Colonic mucosa (tissue), 4 donors: ENCODE results near the gene NHLH1. TPM values are rescaled to one million over a fixed set of nuclear protein-coding genes. Genes with fewer than 3 reads are reported as not detected.

Experiments used
- DNase-seq: peaks from one replicate; pipeline ENCODE4 v3.0.0-alpha.2; 2020
- H3K27ac ChIP-seq: fragments of 200-600 bp; one replicate; pipeline ENCODE4 v1.8.0; 2021
- H3K27me3 ChIP-seq: fragments of 200-600 bp; one replicate; pipeline ENCODE4 v1.8.0; 2021
- H3K36me3 ChIP-seq: fragments of 200-600 bp; one replicate; pipeline ENCODE4 v1.8.0; 2021
- H3K4me1 ChIP-seq: fragments of 200-600 bp; one replicate; pipeline ENCODE4 v1.8.0; 2021; ENCODE audit warnings: mild to moderate bottlenecking
- H3K4me3 ChIP-seq: fragments of 200-600 bp; one replicate; pipeline ENCODE4 v1.8.0; 2021
- H3K9ac ChIP-seq, 2 donors: one replicate each; pipeline ENCODE4 v1.7.0; 2013; ENCODE audit warnings: control low read depth in 2 of 2, low read depth in 2 of 2, low read length in 2 of 2
- H3K9me3 ChIP-seq: fragments of 200-600 bp; one replicate; pipeline ENCODE4 v1.8.0; 2021
- CTCF ChIP-seq: fragments of 200-600 bp; IDR thresholded peaks from one replicate; pipeline ENCODE4 v1.8.0; 2022; ENCODE audit warnings: antibody characterized with exemption, mild to moderate bottlenecking
- intact Hi-C: fragments of 100-400 bp; cut with DNase I; formaldehyde crosslinking; loops from one replicate; pipeline ENCODE4 v1.14.1; 2022
- total RNA-seq, 2 donors: library from RNA; stranded (reverse); fragmentation: NEBNext Ultra II Directional in 1 of 2; extraction: Animal tissue kit (Norgen Biotek cat#: 25700) in 1 of 2; gene quantifications; one replicate each; pipeline ENCODE4 v1.2.1, GENCODE V29; 2021
- donor health status: healthy.
- donor health status: DM: no; HTN: no; CAD: no.
- donor health status: DM: no; HTN: no; CAD: no.

Gene NHLH1
- total RNA-seq, 2 donors from 2014 or later: 0.12 TPM; not detected in 1

GRCh38 chr1:160367934-160368923 is 1.4 kb downstream of the NHLH1 start:
- H3K27me3 ChIP-seq: no peaks in the 10 kb centered on the region
- no peak for TF ChIP-seq CTCF
- no peaks in the 10 kb centered on the region for H3K4me1 ChIP-seq
- no peaks in the 10 kb centered on the region for H3K9me3 ChIP-seq
- no peak overlapping the region for H3K4me3 ChIP-seq
- H3K36me3 ChIP-seq: no peaks in the 10 kb centered on the region
- no peak overlapping the region for H3K27ac ChIP-seq
- no peak overlapping the region for H3K9ac ChIP-seq
- intact Hi-C loops: no loop called here
- DNase-seq: no peak

DNA sequence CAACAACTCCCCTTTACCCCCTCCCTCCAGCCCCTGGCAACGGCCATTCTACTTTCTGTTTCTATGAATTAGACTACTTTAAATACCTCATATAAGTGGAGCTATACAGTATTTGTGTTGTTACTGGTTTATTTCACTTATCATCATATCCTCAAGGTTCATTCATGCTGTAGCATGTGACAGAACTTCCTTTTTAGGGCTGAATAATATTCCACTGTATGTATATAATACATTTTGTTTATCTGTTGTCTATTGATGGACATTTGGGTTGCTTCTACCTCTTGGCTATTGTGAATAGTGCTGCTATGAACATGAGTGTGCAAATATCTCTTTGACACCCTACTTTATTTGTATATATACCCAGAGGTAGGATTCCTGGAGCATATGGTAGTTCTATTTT is 2.2 kb downstream of the NHLH1 start:
- H3K27me3 ChIP-seq: no peaks in the 10 kb centered on the region
- no peaks in the 10 kb centered on the region for H3K36me3 ChIP-seq
- intact Hi-C loops: no loop called here
- H3K4me1 ChIP-seq: no peaks in the 10 kb centered on the region
- H3K4me3 ChIP-seq: no peak overlapping the region
- TF ChIP-seq CTCF: no peak
- no peak for DNase-seq
- no peak overlapping the region for H3K9ac ChIP-seq
- no peaks in the 10 kb centered on the region for H3K9me3 ChIP-seq
- H3K27ac ChIP-seq: no peak overlapping the region

DNA sequence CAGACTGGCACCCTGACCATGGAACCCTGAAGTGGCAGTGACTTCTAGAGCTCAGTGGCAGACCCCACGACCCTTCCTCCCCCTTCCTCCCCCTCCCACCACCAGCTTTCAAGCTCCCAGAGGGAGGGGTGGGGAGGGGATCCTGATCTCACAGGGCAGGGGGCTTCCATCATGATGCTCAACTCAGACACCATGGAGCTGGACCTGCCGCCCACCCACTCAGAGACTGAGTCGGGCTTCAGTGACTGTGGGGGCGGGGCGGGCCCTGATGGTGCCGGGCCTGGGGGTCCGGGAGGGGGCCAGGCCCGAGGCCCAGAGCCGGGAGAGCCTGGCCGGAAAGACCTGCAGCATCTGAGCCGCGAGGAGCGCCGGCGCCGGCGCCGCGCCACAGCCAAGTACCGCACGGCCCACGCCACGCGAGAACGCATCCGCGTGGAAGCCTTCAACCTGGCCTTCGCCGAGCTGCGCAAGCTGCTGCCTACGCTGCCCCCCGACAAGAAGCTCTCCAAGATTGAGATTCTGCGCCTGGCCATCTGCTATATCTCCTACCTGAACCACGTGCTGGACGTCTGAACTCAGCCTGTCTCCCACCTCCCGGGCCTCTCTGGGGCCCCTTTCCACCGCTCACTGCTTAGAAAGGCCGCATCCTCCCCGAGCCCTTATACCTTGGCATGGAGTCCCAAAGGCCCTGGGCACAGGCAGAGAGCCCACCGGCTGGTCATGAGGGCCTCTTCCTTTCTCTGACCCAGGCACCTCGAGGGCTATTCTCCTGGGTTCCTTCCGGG is 3.9 kb downstream of the NHLH1 start:
- Histone ChIP-seq H3K36me3 (no peaks in the 10 kb centered on the region), H3K4me3 (no peak overlapping the region), H3K9ac (no peak overlapping the region), H3K27ac (no peak overlapping the region), H3K4me1 (no peaks in the 10 kb centered on the region), H3K9me3 (no peaks in the 10 kb centered on the region), H3K27me3 (no peaks in the 10 kb centered on the region)
- no peak for DNase-seq
- TF ChIP-seq CTCF: no peak
- intact Hi-C loops: loop anchor here (10.0 kb wide), 1 partner anchor 286 kb away; the partner anchor contains the start of gene KCNJ9

- intact Hi-C loops: loop anchor here (10.0 kb wide), 1 partner anchor 286 kb away; the partner anchor contains the start of gene KCNJ9
Observed at GRCh38 chr1:160371346-160371631, 4.4 kb downstream of the NHLH1 start.

More at GRCh38 chr1:160371346-160371631, 4.4 kb downstream of the NHLH1 start:
- Histone ChIP-seq H3K9ac (no peak overlapping the region), H3K4me1 (peaks cover 5% of the 10 kb centered on the region), H3K36me3 (no peaks in the 10 kb centered on the region), H3K27ac (no peak overlapping the region), H3K9me3 (no peaks in the 10 kb centered on the region), H3K4me3 (no peak overlapping the region), H3K27me3 (no peaks in the 10 kb centered on the region)
- no peak for DNase-seq
- TF ChIP-seq CTCF: no peak
